ENCODE results near the gene CHST15.
A peak's percentile ranks its signal among the peaks of the same experiment; 100 is the strongest.
"Not testable (repeated sequence)": the region's sequence is repeated elsewhere in the genome, so short reads cannot be mapped to it uniquely, and the experiment has no call there.

CHST15 gene

GRCh38 chr10:124104011-124104627, 10.7 kb upstream of the CHST15 start:
- ChIA-PET POLR2A (ENCODE audit: low non-redundant PET) (no interaction called here), CTCF (no interaction called here)
- DNase-seq (ENCODE audit: low spot score): no peak
- no peak for TF ChIP-seq CTCF (conservative IDR thresholded peaks at IDR 0.05; ENCODE audit: low read depth)
- H3K27ac ChIP-seq: peak overlapping the region; percentile 87; the same call in 1 of the 2 replicates

- POLR2A ChIA-PET (ENCODE audit: low non-redundant PET): interaction anchor here (0.6 kb wide), 1 partner anchor 17 kb away, joined by 3 read pairs; no protein-coding TSS in a partner anchor
- TF ChIP-seq CTCF (conservative IDR thresholded peaks at IDR 0.05; ENCODE audit: low read depth): no peak
- H3K27ac ChIP-seq: no peak overlapping the region
- CTCF ChIA-PET: interaction anchor here (0.7 kb wide), 1 partner anchor 528 kb away, joined by 4 read pairs; no protein-coding TSS in a partner anchor
- DNase-seq (ENCODE audit: low spot score): no peak
Measured at GRCh38 chr10:124101351-124101750, 8.0 kb upstream of the CHST15 start.

DNA sequence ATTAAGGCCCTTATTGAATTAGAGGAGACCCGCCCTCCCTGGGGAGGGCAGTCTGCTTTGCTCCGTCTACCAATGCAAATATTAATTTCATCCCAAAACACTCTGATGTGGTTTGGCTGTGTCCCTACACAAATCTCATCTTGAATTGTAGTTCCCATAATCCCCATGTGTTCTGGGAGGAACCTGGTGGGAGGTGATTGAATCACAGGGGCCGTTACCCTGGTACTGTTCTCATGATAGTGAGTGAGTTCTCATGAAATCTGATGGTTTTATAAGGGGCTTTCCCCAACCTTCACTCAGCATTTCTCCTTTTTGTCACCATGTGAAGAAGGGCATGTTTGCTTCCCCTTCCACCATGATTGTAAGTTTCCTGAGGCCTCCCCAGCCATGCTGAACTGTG, 7.3 kb upstream of the CHST15 start:
- H3K27ac ChIP-seq; CTCF ChIA-PET; DNase-seq (ENCODE audit: low spot score); POLR2A ChIA-PET (ENCODE audit: low non-redundant PET): not testable (repeated sequence)

DNA sequence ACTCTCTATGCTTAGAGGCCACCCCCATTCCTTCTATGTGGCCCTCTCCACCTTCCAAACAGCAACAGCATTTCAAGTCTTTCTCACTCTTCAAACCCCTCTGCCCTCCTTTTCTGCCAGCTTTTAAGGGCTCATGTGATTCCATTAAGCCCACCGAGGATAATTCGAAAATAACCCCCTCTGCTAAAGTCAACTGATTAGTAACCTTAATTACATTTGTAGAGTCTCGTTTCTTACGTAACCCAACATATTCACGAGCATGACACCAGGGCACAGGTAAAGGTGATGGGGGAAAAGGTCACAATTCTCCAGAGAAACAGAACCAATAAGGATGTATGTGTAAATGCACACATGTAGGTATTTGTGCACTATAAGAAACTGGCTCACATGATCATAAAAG, 6.7 kb upstream of the CHST15 start:
- no peak overlapping the region for H3K27ac ChIP-seq
- ChIA-PET CTCF (no interaction called here), POLR2A (ENCODE audit: low non-redundant PET) (no interaction called here)
- no peak for DNase-seq (ENCODE audit: low spot score)
- no peak for TF ChIP-seq CTCF (conservative IDR thresholded peaks at IDR 0.05; ENCODE audit: low read depth)

DNA sequence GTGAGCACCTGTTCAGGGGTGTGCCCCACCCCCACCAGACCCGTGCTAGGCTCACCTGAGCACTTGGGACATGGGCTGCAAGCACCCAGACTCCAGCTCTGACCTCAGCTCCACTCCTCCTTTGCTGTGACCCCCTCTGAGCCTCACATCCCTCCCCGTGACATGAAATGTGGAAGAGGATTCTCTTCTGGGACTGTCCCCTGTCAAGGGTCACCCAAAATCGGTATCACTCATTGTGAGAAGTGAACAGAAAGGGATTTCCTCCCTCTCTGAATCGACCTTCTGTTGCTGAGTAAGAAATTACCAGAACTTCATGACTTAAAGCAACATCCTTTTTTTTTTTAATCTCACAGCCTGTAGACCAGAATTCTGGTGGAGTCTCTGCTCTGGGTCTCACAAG, 6.2 kb upstream of the CHST15 start:
- ChIA-PET CTCF (no interaction called here), POLR2A (ENCODE audit: low non-redundant PET) (no interaction called here)
- no peak overlapping the region for H3K27ac ChIP-seq
- TF ChIP-seq CTCF (conservative IDR thresholded peaks at IDR 0.05; ENCODE audit: low read depth): no peak
- no peak for DNase-seq (ENCODE audit: low spot score)

- CTCF ChIA-PET: no interaction called here
- DNase-seq (ENCODE audit: low spot score): no peak
- POLR2A ChIA-PET (ENCODE audit: low non-redundant PET): no interaction called here
- no peak overlapping the region for H3K27ac ChIP-seq
- TF ChIP-seq CTCF (conservative IDR thresholded peaks at IDR 0.05; ENCODE audit: low read depth): no peak
Measured at GRCh38 chr10:124098575-124098974, 5.2 kb upstream of the CHST15 start.

GRCh38 chr10:124097883-124098282, 4.5 kb upstream of the CHST15 start:
- POLR2A ChIA-PET (ENCODE audit: low non-redundant PET): no interaction called here
- CTCF ChIA-PET: no interaction called here
- DNase-seq (ENCODE audit: low spot score): peak; percentile 55
- TF ChIP-seq CTCF (conservative IDR thresholded peaks at IDR 0.05; ENCODE audit: low read depth): no peak
- H3K27ac ChIP-seq: no peak overlapping the region
